22Rv1 (cell line): ENCODE data around the gene GDF9.

Experiments used
- ZFX ChIP-seq: fragments of 450-650 bp; IDR thresholded peaks from 2 replicates; pipeline ENCODE4 v1.6.1; 2017; ENCODE audit warnings: antibody characterized with exemption, borderline replicate concordance
- TF ChIP-seq, protein P1 (sequence below): fragments of 450-650 bp; IDR thresholded peaks from 2 replicates; pipeline ENCODE4 v1.5.1; 2017; ENCODE audit warnings: mild to moderate bottlenecking

DNA sequence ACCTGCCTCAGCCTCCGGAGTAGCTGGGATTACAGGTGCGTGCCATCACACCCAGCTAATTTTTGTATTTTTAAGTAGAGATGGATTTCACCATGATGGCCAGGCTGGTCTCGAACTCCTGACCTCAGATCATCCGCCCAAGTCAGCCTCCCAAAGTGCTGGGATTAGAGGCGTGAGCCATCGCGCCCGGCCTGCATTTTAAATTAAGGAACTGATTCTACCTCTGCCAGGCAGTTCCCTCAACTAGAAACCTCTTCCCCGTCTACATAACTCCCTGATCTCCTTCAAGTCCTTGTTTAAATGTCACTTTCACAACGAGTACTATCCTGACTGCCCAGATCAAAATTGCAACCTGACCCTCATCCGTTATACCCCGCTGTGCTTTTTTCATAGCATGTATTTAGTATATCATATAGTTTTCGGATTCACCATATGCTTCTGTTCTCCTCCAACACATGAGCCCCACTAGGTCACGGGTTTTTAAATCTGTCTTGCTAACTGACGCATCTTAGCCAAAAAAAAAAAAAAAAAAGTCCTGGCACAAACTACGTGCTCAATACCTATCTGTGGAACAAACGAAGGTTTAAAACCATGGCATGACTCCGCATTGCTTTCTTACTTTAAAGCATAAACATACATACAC, 54.0 kb downstream of the GDF9 start:
- TF ChIP-seq, protein P1, sequence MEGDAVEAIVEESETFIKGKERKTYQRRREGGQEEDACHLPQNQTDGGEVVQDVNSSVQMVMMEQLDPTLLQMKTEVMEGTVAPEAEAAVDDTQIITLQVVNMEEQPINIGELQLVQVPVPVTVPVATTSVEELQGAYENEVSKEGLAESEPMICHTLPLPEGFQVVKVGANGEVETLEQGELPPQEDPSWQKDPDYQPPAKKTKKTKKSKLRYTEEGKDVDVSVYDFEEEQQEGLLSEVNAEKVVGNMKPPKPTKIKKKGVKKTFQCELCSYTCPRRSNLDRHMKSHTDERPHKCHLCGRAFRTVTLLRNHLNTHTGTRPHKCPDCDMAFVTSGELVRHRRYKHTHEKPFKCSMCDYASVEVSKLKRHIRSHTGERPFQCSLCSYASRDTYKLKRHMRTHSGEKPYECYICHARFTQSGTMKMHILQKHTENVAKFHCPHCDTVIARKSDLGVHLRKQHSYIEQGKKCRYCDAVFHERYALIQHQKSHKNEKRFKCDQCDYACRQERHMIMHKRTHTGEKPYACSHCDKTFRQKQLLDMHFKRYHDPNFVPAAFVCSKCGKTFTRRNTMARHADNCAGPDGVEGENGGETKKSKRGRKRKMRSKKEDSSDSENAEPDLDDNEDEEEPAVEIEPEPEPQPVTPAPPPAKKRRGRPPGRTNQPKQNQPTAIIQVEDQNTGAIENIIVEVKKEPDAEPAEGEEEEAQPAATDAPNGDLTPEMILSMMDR, result no peak
- no peak for TF ChIP-seq ZFX
